Neuronal stem cell (in vitro differentiated cells): ENCODE measurements around the gene PHACTR3.

Source experiments
- DNase-seq: peaks from one replicate; pipeline ENCODE4 v3.0.0-alpha.2; 2013; ENCODE audit warnings: low spot score
- H2AFZ ChIP-seq: one replicate; pipeline ENCODE4 v1.6.1; 2013; ENCODE audit warnings: mild to moderate bottlenecking, low read length, inconsistent platforms
- H2AK5ac ChIP-seq: 2 replicates; pipeline ENCODE4 v1.6.1; 2013; ENCODE audit warnings: low read depth, mild to moderate bottlenecking, inconsistent platforms, low read length, moderate library complexity, mixed read lengths
- H2BK120ac ChIP-seq: 2 replicates; pipeline ENCODE4 v1.6.1; 2013; ENCODE audit warnings: low read depth, mild to moderate bottlenecking, inconsistent platforms, low read length, moderate library complexity, mixed read lengths
- H2BK12ac ChIP-seq: one replicate; pipeline ENCODE4 v1.6.1; 2013; ENCODE audit warnings: low read length, inconsistent platforms
- H2BK15ac ChIP-seq: 2 replicates; pipeline ENCODE4 v1.6.1; 2013; ENCODE audit warnings: mild to moderate bottlenecking, low read length, inconsistent platforms, mixed read lengths
- H2BK5ac ChIP-seq: one replicate; pipeline ENCODE4 v1.6.1; 2013; ENCODE audit warnings: inconsistent platforms, mild to moderate bottlenecking, low read length, moderate library complexity
- H3K14ac ChIP-seq: one replicate; pipeline ENCODE4 v1.6.1; 2013; ENCODE audit warnings: low read length, inconsistent platforms
- H3K18ac ChIP-seq: 2 replicates; pipeline ENCODE4 v1.6.1; 2013; ENCODE audit warnings: low read length, inconsistent platforms
- H3K23ac ChIP-seq: 2 replicates; pipeline ENCODE4 v1.6.1; 2013; ENCODE audit warnings: low read depth, mild to moderate bottlenecking, mixed read lengths, low read length, inconsistent platforms; ENCODE audit not compliant: poor library complexity
- H3K27ac ChIP-seq: replicated peaks from 3 replicates; pipeline ENCODE4 v1.5.1; 2013; ENCODE audit warnings: low read length, inconsistent platforms
- H3K27me3 ChIP-seq, 3 experiments: 2 replicates each; pipeline ENCODE4 v1.6.1; 2013; ENCODE audit warnings: low read length in 3 of 3, mild to moderate bottlenecking in 2 of 3, inconsistent platforms in 1 of 3, low read depth in 1 of 3, mixed read lengths in 1 of 3, moderate library complexity in 1 of 3; ENCODE audit not compliant: control insufficient read depth in 3 of 3, insufficient read depth in 3 of 3
- H3K36me3 ChIP-seq, 2 donors: replicated peaks in 1 of 2; 2 replicates each; pipeline ENCODE4 v1.6.1; 2013; ENCODE audit warnings: low read length in 2 of 2; ENCODE audit not compliant: control insufficient read depth in 2 of 2, insufficient read depth in 2 of 2
- H3K4ac ChIP-seq: 2 replicates; pipeline ENCODE4 v1.6.1; 2013; ENCODE audit warnings: inconsistent platforms, mild to moderate bottlenecking, low read length, moderate library complexity
- H3K4me1 ChIP-seq, 2 donors: 1 replicate in 1 of 2; 2 replicates in 1 of 2; pipeline ENCODE4 v1.6.1; 2013; ENCODE audit warnings: low read length in 2 of 2, low read depth in 1 of 2; ENCODE audit not compliant: control insufficient read depth in 2 of 2, insufficient read depth in 1 of 2
- H3K4me2 ChIP-seq: one replicate; pipeline ENCODE4 v1.6.1; 2013; ENCODE audit warnings: mild to moderate bottlenecking, low read length, inconsistent platforms; ENCODE audit not compliant: insufficient read depth, poor library complexity, severe bottlenecking
- H3K4me3 ChIP-seq, 2 donors: 2 replicates each; pipeline ENCODE4 v1.5.1; 2013; ENCODE audit warnings: low read length in 2 of 2, mild to moderate bottlenecking in 2 of 2, inconsistent platforms in 1 of 2, moderate library complexity in 1 of 2
- H3K79me1 ChIP-seq: one replicate; pipeline ENCODE4 v1.6.1; 2013; ENCODE audit warnings: low read depth, mild to moderate bottlenecking, inconsistent platforms, low read length, moderate library complexity
- H3K9ac ChIP-seq: one replicate; pipeline ENCODE4 v1.6.1; 2013; ENCODE audit warnings: mild to moderate bottlenecking, low read depth, low read length, inconsistent platforms; ENCODE audit not compliant: poor library complexity
- H3K9me3 ChIP-seq, 2 donors: replicated peaks in 1 of 2; 2 replicates each; pipeline versions ENCODE3 to v1.6.1; 2013; ENCODE audit warnings: low read length in 2 of 2, mild to moderate bottlenecking in 2 of 2, inconsistent platforms in 1 of 2, low read depth in 1 of 2, mixed read lengths in 1 of 2, moderate library complexity in 1 of 2; ENCODE audit not compliant: control insufficient read depth in 2 of 2, insufficient read depth in 1 of 2
- H4K8ac ChIP-seq: one replicate; pipeline ENCODE4 v1.6.1; 2013; ENCODE audit warnings: low read depth, mild to moderate bottlenecking, inconsistent platforms, low read length, moderate library complexity
- H4K91ac ChIP-seq: one replicate; pipeline ENCODE4 v1.6.1; 2013; ENCODE audit warnings: low read length, low read depth, mild to moderate bottlenecking, inconsistent platforms; ENCODE audit not compliant: poor library complexity
- WGBS, 2 donors: extraction: QIAGEN DNeasy Blood & Tissue Kit; methylation state at CpG; one replicate each; pipeline ENCODE4 v1.1.7; 2013; ENCODE audit warnings: missing lambda C conversion rate in 2 of 2, mixed read lengths in 1 of 2; ENCODE audit not compliant: insufficient read length in 2 of 2, insufficient replicate concordance in 1 of 2; ENCODE audit errors: extremely low coverage in 2 of 2; 5-methylcytosine and 5-hydroxymethylcytosine counted together

The PHACTR3 gene

DNA sequence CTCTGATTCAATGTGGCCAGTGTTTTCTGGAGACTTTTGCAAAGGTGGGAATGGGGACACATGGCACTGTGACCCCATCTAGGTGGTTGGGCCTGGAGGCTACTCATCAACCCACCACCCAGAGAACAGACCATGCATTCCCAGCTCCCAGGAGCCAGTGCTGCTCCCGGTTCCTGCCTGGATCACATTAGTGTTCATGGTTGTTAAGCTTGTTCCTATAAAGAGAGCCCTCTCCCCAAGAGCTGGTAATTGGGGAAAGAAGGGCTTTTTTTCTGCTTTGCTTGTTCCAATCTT is 102.0 kb downstream of the PHACTR3 start:
- no peak overlapping the region for H3K27ac ChIP-seq
- H4K91ac ChIP-seq: no peak overlapping the region
- no peak overlapping the region for H2BK5ac ChIP-seq
- peaks cover 0 to 5% (median 0%) of the 10 kb centered on the region in 3 experiments for H3K27me3 ChIP-seq
- H4K8ac ChIP-seq: no peak overlapping the region
- H2AFZ ChIP-seq: no peak overlapping the region
- no peak overlapping the region for H2AK5ac ChIP-seq
- no peaks in the 10 kb centered on the region for H3K36me3 ChIP-seq
- H3K23ac ChIP-seq: no peak overlapping the region
- no peak overlapping the region for H3K4ac ChIP-seq
- no peak overlapping the region for H3K4me3 ChIP-seq
- no peak overlapping the region for H2BK120ac ChIP-seq
- peaks cover 0 to 2% of the 10 kb centered on the region in 2 donors for H3K4me1 ChIP-seq
- no peak overlapping the region for H3K18ac ChIP-seq
- DNase-seq: no peak
- no peak overlapping the region for H3K14ac ChIP-seq
- no peak overlapping the region for H2BK12ac ChIP-seq
- WGBS, 2 donors: no CpG with 5 or more reads among the region's 1 CpG
- H3K9me3 ChIP-seq: peaks cover 0 to 12% of the 10 kb centered on the region in 2 donors
- no peak overlapping the region for H3K9ac ChIP-seq
- no peak overlapping the region for H3K4me2 ChIP-seq
- no peak overlapping the region for H2BK15ac ChIP-seq
- no peaks in the 10 kb centered on the region for H3K79me1 ChIP-seq

DNA sequence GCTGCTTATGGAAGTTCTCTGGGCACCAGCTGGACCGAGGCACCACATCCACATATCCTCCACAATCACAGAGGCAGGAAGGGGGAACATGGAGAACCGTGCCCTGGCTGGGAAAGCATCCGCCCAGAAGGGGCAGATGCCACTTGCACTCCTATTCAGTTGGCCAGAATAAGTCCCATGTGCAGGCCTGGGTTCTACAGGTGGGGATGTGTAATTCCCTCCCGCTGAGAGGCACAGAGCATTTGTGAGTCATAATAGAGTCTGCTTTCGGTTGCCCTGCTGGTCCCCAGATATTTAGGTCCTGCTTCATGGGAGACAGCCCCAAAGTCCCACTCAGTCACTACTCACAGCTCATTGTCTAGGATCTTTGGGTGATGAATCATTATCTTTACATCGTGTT is 104.0 kb downstream of the PHACTR3 start:
- WGBS, 2 donors: no CpG with 5 or more reads among the region's 6 CpGs

DNA sequence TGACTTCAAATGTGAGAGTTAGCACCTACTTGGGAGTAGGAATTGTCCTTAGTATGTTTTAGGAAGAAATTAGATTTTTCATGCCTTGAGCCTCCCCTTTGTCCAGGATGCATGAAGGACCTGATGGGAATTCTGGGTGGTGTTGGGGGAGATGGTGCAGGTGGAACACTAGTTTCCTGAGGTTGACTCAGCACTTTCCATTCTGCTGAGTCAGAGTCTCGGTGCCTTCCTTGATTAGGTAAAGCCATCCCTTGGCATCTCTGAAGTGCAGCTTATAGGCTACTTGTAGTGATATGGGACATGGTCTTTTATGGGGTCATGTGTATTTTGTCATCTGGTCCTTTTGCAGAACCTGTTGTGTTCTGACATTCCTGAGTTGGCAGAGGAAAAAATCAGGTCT is 105.3 kb downstream of the PHACTR3 start:
- DNase-seq: no peak

More for the DNA sequence above, 104.0 kb downstream of the PHACTR3 start:
- Histone ChIP-seq H3K4ac (no peak overlapping the region), H2AFZ (no peak overlapping the region), H3K27ac (no peak overlapping the region), H3K4me2 (no peak overlapping the region), H4K91ac (no peak overlapping the region), H3K18ac (no peak overlapping the region), H3K4me3 (no peak overlapping the region), H3K9me3 (peaks cover 4 to 16% of the 10 kb centered on the region in 2 donors), H3K23ac (no peak overlapping the region), H3K27me3 (no peaks in the 10 kb centered on the region), H2BK15ac (no peak overlapping the region), H2BK5ac (no peak overlapping the region), H3K4me1 (peaks cover 0 to 2% of the 10 kb centered on the region in 2 donors), H3K14ac (no peak overlapping the region), H2BK120ac (no peak overlapping the region), H4K8ac (no peak overlapping the region), H2BK12ac (no peak overlapping the region), H3K9ac (no peak overlapping the region), H3K79me1 (no peaks in the 10 kb centered on the region), H2AK5ac (no peak overlapping the region), H3K36me3 (no peaks in the 10 kb centered on the region)
- no peak for DNase-seq

DNA sequence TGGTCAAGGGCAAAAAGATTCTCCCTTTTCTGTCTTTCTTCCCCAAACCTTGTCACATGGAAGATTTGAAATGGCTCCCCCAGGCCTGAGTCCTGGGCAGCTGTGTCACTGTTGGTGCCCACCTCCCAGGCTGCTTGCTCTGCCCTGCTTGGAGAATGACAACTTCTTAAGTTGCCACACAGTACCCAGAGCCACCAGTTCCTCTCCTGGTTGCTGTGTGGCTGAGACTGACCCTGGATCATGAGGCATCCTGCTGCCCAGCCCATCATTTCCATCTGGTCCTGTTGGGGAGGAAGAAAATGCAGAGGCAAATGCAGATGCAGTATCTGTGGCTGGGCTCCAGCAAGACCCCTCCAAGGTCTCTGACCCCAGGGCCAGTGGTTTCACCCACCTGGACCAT is 113.7 kb downstream of the PHACTR3 start:
- H3K14ac ChIP-seq: no peak overlapping the region
- H3K4me2 ChIP-seq: no peak overlapping the region
- no peak for DNase-seq
- no peak overlapping the region for H3K9ac ChIP-seq
- H2BK12ac ChIP-seq: no peak overlapping the region
- no peaks in the 10 kb centered on the region for H3K79me1 ChIP-seq
- no peak overlapping the region for H2BK15ac ChIP-seq
- no peak overlapping the region for H2AK5ac ChIP-seq
- H3K27me3 ChIP-seq: peaks cover 0 to 1% (median 0%) of the 10 kb centered on the region in 3 experiments
- no peaks in the 10 kb centered on the region for H3K36me3 ChIP-seq
- H3K18ac ChIP-seq: no peak overlapping the region
- no peak overlapping the region for H2BK120ac ChIP-seq
- H2BK5ac ChIP-seq: no peak overlapping the region
- H3K9me3 ChIP-seq: peaks cover 0 to 8% of the 10 kb centered on the region in 2 donors
- H3K4me1 ChIP-seq: no peaks in the 10 kb centered on the region
- H3K23ac ChIP-seq: no peak overlapping the region
- H3K4me3 ChIP-seq: no peak overlapping the region
- H4K91ac ChIP-seq: no peak overlapping the region
- H3K4ac ChIP-seq: no peak overlapping the region
- no peak overlapping the region for H3K27ac ChIP-seq
- no peak overlapping the region for H2AFZ ChIP-seq
- no peak overlapping the region for H4K8ac ChIP-seq

More for the DNA sequence above, 105.3 kb downstream of the PHACTR3 start:
- WGBS, 2 donors: no CpG with 5 or more reads among the region's 1 CpG
- Histone ChIP-seq H3K23ac (no peak overlapping the region), H3K36me3 (no peaks in the 10 kb centered on the region), H3K18ac (no peak overlapping the region), H3K4me3 (no peak overlapping the region), H2BK12ac (no peak overlapping the region), H3K4me2 (no peak overlapping the region), H4K91ac (no peak overlapping the region), H3K27me3 (no peaks in the 10 kb centered on the region), H3K9ac (no peak overlapping the region), H3K79me1 (no peaks in the 10 kb centered on the region), H3K9me3 (peaks cover 4 to 16% of the 10 kb centered on the region in 2 donors), H4K8ac (no peak overlapping the region), H2BK120ac (no peak overlapping the region), H2BK15ac (no peak overlapping the region), H3K14ac (no peak overlapping the region), H2AK5ac (no peak overlapping the region), H3K4me1 (peaks cover 0 to 2% of the 10 kb centered on the region in 2 donors), H2BK5ac (no peak overlapping the region), H2AFZ (no peak overlapping the region), H3K4ac (no peak overlapping the region), H3K27ac (no peak overlapping the region)
